OCI-LY3 (cell line): ENCODE data around the gene TLE3.
A peak's percentile ranks its signal among the peaks of the same experiment; 100 is the strongest.

Experiments
- H2AFZ ChIP-seq: fragments of 200-600, 300-600 bp; shearing (Covaris generic); 2 replicates; pipeline ENCODE4 v1.6.0; 2014; ENCODE audit warnings: antibody characterized with exemption, low read depth, low read length
- H3K27ac ChIP-seq: fragments of 200-600, 300-600 bp; sonication (generic); 2 replicates; pipeline ENCODE4 v1.5.1; 2014; ENCODE audit warnings: mild to moderate bottlenecking, low read length, moderate library complexity, mixed read lengths
- H3K27me3 ChIP-seq: fragments of 200-600, 300-600 bp; sonication (generic); 2 replicates; pipeline ENCODE4 v1.6.1; 2014; ENCODE audit warnings: low read depth, low read length, mixed read lengths
- H3K36me3 ChIP-seq: fragments of 200-600, 300-600 bp; sonication (generic); replicated peaks from 2 replicates; pipeline ENCODE3; 2014; ENCODE audit warnings: low read depth, low read length, mixed read lengths
- H3K4me1 ChIP-seq: fragments of 300-600, 200-600 bp; sonication (generic); 2 replicates; pipeline ENCODE4 v1.6.1; 2014; ENCODE audit warnings: low read length, mixed read lengths
- H3K4me2 ChIP-seq: fragments of 200-600, 300-600 bp; sonication (generic); 2 replicates; pipeline ENCODE4 v1.6.1; 2014; ENCODE audit warnings: low read length, mixed read lengths
- H3K4me3 ChIP-seq: fragments of 300-600, 200-600 bp; sonication (generic); 2 replicates; pipeline ENCODE4 v1.5.1; 2014; ENCODE audit warnings: antibody characterized with exemption, mild to moderate bottlenecking, low read length, moderate library complexity
- H3K79me2 ChIP-seq: fragments of 300-600, 200-600 bp; shearing (Covaris generic); 2 replicates; pipeline ENCODE4 v1.6.1; 2014; ENCODE audit warnings: mild to moderate bottlenecking, low read length, mixed read lengths
- H3K9ac ChIP-seq: fragments of 300-600, 200-600 bp; shearing (Covaris generic); 2 replicates; pipeline ENCODE4 v1.6.0; 2014; ENCODE audit warnings: mild to moderate bottlenecking, low read length, moderate library complexity
- H3K9me3 ChIP-seq: fragments of 200-600, 300-600 bp; shearing (Covaris generic); 2 replicates; pipeline ENCODE4 v1.6.1; 2014; ENCODE audit warnings: low read length, mixed read lengths; ENCODE audit not compliant: insufficient read depth
- H4K20me1 ChIP-seq: fragments of 200-600, 300-600 bp; sonication (generic); 2 replicates; pipeline ENCODE4 v1.6.1; 2016; ENCODE audit warnings: low read length, mixed read lengths; ENCODE audit not compliant: insufficient read depth
- EZH2phosphoT487 ChIP-seq: fragments of 200-600 bp; shearing (Covaris generic); IDR thresholded peaks from 2 replicates; pipeline ENCODE4 v1.6.1; 2018; ENCODE audit warnings: antibody characterized with exemption, mixed run types, low read depth
- TF ChIP-seq, protein P1 (sequence below): fragments of 200-600, 300-600 bp; sonication (generic); IDR thresholded peaks from 2 replicates; pipeline ENCODE4 v1.5.1; 2014; ENCODE audit warnings: antibody characterized with exemption, low read length, low read depth

Gene TLE3

DNA sequence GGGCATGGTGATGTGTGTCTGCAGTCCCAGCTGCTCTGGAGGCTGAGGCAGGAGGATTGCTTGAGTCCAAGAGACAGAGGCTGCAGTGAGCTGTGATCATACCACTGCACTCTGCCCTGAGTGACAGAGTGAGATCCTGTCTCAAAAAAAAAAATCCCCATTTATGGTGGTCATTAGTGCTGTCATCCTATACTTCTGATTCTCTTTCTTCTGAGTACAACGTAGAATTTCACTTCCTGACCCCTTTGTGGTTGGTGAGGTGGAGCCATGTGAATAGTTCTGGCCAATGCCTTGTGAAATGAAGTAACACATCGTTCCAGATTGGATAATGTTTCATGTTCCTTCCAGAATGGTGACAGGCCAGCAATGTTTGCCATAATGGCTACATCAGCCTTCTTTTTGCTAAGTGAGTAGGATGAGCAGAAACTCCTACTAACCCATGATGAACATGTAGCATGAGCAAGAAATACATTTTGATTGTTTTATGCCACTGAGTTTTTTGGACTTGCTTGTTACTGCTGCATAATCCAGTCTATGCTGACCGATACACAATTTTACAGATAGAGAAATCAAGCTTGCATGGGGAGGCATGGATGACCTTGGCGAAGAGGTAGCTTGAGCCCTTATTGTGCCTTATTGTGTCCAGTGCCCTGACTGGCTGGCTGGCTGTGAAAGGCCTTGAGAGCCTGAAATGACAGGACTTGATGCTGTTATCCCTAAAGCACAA, 30.9 kb upstream of the TLE3 start:
- no peaks in the 10 kb centered on the region for H3K9me3 ChIP-seq
- no peak for TF ChIP-seq EZH2phosphoT487
- TF ChIP-seq, protein P1, sequence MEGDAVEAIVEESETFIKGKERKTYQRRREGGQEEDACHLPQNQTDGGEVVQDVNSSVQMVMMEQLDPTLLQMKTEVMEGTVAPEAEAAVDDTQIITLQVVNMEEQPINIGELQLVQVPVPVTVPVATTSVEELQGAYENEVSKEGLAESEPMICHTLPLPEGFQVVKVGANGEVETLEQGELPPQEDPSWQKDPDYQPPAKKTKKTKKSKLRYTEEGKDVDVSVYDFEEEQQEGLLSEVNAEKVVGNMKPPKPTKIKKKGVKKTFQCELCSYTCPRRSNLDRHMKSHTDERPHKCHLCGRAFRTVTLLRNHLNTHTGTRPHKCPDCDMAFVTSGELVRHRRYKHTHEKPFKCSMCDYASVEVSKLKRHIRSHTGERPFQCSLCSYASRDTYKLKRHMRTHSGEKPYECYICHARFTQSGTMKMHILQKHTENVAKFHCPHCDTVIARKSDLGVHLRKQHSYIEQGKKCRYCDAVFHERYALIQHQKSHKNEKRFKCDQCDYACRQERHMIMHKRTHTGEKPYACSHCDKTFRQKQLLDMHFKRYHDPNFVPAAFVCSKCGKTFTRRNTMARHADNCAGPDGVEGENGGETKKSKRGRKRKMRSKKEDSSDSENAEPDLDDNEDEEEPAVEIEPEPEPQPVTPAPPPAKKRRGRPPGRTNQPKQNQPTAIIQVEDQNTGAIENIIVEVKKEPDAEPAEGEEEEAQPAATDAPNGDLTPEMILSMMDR = no peak
- peaks cover 59% of the 10 kb centered on the region for H3K4me1 ChIP-seq
- no peak overlapping the region for H3K27ac ChIP-seq
- no peak overlapping the region for H2AFZ ChIP-seq
- H3K9ac ChIP-seq = no peak overlapping the region
- no peaks in the 10 kb centered on the region for H4K20me1 ChIP-seq
- H3K27me3 ChIP-seq = no peaks in the 10 kb centered on the region
- H3K4me2 ChIP-seq = no peak overlapping the region
- H3K79me2 ChIP-seq = no peaks in the 10 kb centered on the region
- no peak overlapping the region for H3K4me3 ChIP-seq
- H3K36me3 ChIP-seq = no peaks in the 10 kb centered on the region

DNA sequence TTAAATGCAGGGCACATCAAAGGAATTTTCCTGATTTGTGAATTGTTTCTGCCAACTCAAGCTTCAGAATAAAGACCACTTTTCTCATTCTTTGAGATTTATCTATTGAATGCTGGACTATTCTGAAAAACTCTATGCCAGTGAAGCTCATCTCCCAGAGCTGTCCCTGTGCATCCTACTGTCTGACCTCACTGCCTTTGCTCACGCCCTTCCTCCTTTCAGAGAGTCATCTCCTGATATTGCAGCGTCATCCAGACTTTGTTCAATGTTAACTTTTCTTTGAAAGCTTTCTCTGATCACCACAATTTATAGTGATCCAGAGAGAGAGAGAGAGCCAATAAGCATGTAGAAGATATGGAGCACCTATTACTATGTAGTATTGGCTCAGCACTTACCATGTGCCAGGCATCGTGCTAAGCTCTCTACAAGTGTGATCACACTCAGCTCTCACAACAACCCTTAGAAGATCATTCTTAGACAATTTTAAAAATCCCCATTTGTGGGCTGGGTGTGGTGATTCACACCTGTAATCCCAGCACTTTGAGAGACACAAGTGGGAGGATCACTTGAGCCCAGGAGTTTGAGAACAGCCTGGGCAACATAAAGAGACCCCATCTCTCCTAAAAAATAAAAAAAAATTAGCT, 30.2 kb upstream of the TLE3 start:
- Histone ChIP-seq H3K4me2 (peak overlapping the region; percentile 79), H3K4me1 (peaks cover 66% of the 10 kb centered on the region), H3K9ac (peak overlapping the region; percentile 69; the same call in 1 of the 2 replicates), H3K9me3 (no peaks in the 10 kb centered on the region), H3K36me3 (no peaks in the 10 kb centered on the region), H3K27ac (no peak overlapping the region), H3K79me2 (no peaks in the 10 kb centered on the region), H4K20me1 (no peaks in the 10 kb centered on the region), H2AFZ (no peak overlapping the region), H3K27me3 (no peaks in the 10 kb centered on the region), H3K4me3 (no peak overlapping the region)
- TF ChIP-seq, protein P1 = no peak
- TF ChIP-seq EZH2phosphoT487 = no peak

GRCh38 chr15:70127288-70127746, 29.6 kb upstream of the TLE3 start:
- H3K4me2 ChIP-seq = peak overlapping the region; percentile 79

GRCh38 chr15:70126362-70126761, 28.6 kb upstream of the TLE3 start:
- Histone ChIP-seq H2AFZ (no peak overlapping the region), H3K27me3 (no peaks in the 10 kb centered on the region), H3K36me3 (no peaks in the 10 kb centered on the region), H4K20me1 (no peaks in the 10 kb centered on the region), H3K79me2 (no peaks in the 10 kb centered on the region), H3K27ac (peak overlapping the region; percentile 95), H3K4me2 (peak overlapping the region; percentile 79), H3K4me1 (peaks cover 81% of the 10 kb centered on the region), H3K9ac (peak overlapping the region; percentile 69), H3K9me3 (no peaks in the 10 kb centered on the region), H3K4me3 (peak overlapping the region; percentile 50; the same call in 1 of the 2 replicates)
- TF ChIP-seq EZH2phosphoT487 = no peak
- TF ChIP-seq, protein P1 = no peak

More at GRCh38 chr15:70127288-70127746, 29.6 kb upstream of the TLE3 start:
- H3K4me3 ChIP-seq = no peak overlapping the region; the same call in 1 of the 2 replicates
- peak overlapping the region; percentile 69; the same call in 1 of the 2 replicates for H3K9ac ChIP-seq
- no peak overlapping the region for H2AFZ ChIP-seq
- H3K79me2 ChIP-seq = no peaks in the 10 kb centered on the region
- H3K27me3 ChIP-seq = no peaks in the 10 kb centered on the region
- peak overlapping the region; percentile 95; the same call in 1 of the 2 replicates for H3K27ac ChIP-seq
- TF ChIP-seq EZH2phosphoT487 = no peak
- TF ChIP-seq, protein P1 = no peak
- no peaks in the 10 kb centered on the region for H3K9me3 ChIP-seq
- no peaks in the 10 kb centered on the region for H3K36me3 ChIP-seq
- peaks cover 72% of the 10 kb centered on the region for H3K4me1 ChIP-seq
- H4K20me1 ChIP-seq = no peaks in the 10 kb centered on the region
